BE2C (cell line): ENCODE results near the gene ZFPM1.

ENCODE experiments used
- DNase-seq: peaks from one replicate; pipeline ENCODE4 v3.0.0-alpha.2; 2020
- H3K27me3 ChIP-seq: fragments of 250-450 bp; sonication (Bioruptor Pico); 2 replicates; pipeline ENCODE4 v1.5.1; 2020; ENCODE audit warnings: mild to moderate bottlenecking
- H3K36me3 ChIP-seq: fragments of 250-450 bp; sonication (Bioruptor Pico); 2 replicates; pipeline ENCODE4 v1.5.1; 2020; ENCODE audit warnings: mild to moderate bottlenecking
- H3K4me1 ChIP-seq: fragments of 250-450 bp; sonication (Bioruptor Pico); 2 replicates; pipeline ENCODE4 v1.5.1; 2020
- H3K4me3 ChIP-seq: 2 replicates; pipeline ENCODE4 v1.5.1; 2011; ENCODE audit warnings: low read depth, low read length
- H3K9me3 ChIP-seq: fragments of 250-450 bp; sonication (Bioruptor Pico); 2 replicates; pipeline ENCODE4 v1.5.1; 2020
- TF ChIP-seq, protein P1 (sequence below): IDR thresholded peaks from 2 replicates; pipeline ENCODE4 v1.5.1; 2012; ENCODE audit warnings: mild to moderate bottlenecking, low read depth, low read length

ZFPM1 gene

DNA sequence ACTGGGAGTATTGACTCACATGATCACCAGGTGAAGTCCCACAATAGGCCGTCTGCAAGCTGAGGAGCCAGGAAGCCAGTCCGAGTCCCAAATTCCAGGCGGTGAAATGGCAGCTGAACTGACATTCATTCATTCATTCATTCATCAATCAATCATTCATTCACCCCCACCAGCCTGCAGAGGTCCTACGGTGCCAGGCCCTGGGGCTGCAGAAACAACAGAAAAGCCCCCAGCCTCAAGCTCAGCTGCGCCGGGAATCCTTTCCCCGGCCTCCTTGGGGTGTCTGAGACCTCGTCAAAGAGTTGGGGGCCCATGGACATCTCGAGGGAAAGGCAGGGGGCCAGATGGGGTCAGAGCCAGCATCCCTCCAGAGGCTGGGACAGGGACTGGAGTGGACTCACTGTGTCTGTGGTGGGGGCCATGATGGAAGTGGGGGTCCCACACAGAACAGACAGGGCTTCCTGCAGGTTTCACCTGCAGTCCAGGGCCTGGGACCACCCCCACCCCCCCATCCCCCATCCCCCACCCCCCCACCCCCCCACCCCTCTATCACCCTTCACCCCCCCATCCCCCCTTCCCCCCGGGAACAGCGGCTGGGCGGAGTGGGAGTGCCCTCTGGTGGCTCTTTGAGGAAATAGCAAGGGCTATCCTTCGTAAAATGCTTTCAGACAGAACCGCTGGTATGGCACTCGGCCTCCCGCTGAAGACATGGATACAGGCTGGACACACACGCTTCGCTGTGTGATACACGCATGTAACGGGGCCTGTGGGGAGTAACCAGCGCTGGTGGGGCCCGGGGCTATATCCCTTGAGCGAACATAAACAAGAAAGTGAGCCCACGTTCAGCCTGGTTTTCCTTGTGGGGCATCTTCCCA, 108.6 kb downstream of the ZFPM1 start:
- peaks cover 7% of the 10 kb centered on the region for H3K27me3 ChIP-seq
- no peaks in the 10 kb centered on the region for H3K36me3 ChIP-seq
- TF ChIP-seq, protein P1, sequence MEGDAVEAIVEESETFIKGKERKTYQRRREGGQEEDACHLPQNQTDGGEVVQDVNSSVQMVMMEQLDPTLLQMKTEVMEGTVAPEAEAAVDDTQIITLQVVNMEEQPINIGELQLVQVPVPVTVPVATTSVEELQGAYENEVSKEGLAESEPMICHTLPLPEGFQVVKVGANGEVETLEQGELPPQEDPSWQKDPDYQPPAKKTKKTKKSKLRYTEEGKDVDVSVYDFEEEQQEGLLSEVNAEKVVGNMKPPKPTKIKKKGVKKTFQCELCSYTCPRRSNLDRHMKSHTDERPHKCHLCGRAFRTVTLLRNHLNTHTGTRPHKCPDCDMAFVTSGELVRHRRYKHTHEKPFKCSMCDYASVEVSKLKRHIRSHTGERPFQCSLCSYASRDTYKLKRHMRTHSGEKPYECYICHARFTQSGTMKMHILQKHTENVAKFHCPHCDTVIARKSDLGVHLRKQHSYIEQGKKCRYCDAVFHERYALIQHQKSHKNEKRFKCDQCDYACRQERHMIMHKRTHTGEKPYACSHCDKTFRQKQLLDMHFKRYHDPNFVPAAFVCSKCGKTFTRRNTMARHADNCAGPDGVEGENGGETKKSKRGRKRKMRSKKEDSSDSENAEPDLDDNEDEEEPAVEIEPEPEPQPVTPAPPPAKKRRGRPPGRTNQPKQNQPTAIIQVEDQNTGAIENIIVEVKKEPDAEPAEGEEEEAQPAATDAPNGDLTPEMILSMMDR, result peak; percentile 71
- H3K4me3 ChIP-seq, result peak overlapping the region; percentile 35
- no peaks in the 10 kb centered on the region; the same call in 1 of the 2 replicates for H3K4me1 ChIP-seq
- DNase-seq, result peak; percentile 69
- H3K9me3 ChIP-seq, result no peaks in the 10 kb centered on the region

DNA sequence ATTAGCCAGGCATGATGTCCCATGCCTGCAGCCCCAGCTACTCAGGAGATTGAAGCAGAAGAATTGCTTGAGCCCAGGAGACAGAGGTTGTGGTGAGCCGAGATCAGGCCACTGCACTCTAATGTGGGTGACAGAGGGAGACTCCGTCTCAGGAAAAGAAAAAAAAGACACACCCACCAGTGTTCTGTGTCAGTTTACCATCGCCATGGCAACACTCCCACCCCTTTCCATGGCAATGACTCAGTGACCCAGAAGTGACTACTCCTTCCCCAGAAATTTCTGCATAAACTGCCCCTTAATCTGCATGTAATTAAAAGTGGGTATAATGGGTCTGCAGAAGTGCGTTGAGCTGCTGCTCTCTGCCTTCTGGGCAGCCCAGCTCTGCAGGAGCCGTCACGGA, 113.1 kb downstream of the ZFPM1 start:
- no peak for DNase-seq
- TF ChIP-seq, protein P1, result no peak
- Histone ChIP-seq H3K4me1 (peaks cover 2% of the 10 kb centered on the region; the same call in 1 of the 2 replicates), H3K4me3 (no peak overlapping the region), H3K36me3 (no peaks in the 10 kb centered on the region), H3K9me3 (no peaks in the 10 kb centered on the region), H3K27me3 (no peaks in the 10 kb centered on the region)

DNA sequence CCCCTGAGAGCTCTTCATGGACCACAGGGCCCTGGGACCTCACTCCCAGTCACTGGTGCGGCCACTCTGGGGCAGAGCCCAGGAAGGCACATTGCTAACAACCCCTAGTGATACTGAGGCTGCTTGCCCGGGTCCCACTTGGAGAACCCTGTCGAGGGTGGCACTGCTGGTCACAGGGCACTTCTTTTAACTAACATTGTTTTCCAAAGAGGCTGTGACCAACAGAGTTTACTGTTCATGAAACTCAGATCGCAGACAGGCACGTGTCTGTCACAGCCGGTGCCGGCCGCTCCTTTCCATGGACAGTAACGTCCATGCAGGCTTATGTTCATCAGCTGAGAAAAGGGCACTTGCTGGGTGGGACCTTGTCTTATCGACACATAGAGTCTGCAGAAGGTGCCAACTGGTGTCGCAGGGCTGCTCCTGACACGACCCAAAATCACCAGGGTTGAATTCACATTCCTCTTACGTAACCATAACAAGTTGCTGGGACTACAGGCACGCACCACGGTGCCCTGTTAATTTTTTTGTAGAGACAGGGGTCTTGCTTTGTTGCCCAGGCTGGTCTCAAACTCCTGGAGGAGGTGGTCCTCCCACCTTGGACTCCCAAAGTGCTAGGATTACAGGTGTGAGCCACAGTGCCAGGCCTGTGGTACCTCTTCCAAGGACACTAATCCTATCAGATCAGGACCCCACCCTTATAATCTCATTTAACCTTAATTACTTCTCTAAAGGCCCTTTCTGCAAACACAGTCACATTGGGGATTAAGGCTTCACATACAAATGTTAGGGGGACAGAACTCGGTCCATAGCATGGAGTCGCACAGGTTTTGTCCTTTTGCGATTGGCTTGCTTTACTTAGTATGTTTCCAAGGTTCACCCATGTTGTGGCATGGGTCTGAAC, 115.9 kb downstream of the ZFPM1 start:
- H3K4me3 ChIP-seq, result peak overlapping the region; percentile 66
- TF ChIP-seq, protein P1, result no peak
- DNase-seq, result no peak
- peaks cover 21% of the 10 kb centered on the region for H3K36me3 ChIP-seq
- H3K27me3 ChIP-seq, result no peaks in the 10 kb centered on the region
- no peaks in the 10 kb centered on the region for H3K9me3 ChIP-seq
- H3K4me1 ChIP-seq, result peaks cover 6% of the 10 kb centered on the region

DNA sequence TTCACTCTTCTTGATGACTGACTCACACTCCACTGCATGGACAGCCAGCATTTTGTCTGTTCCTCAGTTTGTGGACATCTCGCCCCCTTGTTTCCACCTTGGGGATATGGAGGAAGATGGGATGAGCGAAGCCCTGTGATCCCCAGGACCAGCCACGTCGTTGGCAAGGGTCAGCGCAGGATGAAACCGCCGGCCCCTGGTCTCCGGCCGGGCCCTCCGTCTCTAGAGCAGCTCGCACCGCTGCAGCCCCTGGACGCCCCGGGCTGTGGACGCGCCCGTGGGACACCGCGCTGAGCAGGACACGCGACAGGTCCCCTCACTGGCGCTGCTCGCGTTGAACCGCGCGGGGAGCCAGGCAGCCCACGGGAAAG, 116.5 kb downstream of the ZFPM1 start:
- Histone ChIP-seq H3K27me3 (no peaks in the 10 kb centered on the region), H3K9me3 (no peaks in the 10 kb centered on the region), H3K4me3 (peak overlapping the region; percentile 66), H3K36me3 (peaks cover 24% of the 10 kb centered on the region), H3K4me1 (peaks cover 6% of the 10 kb centered on the region)
- TF ChIP-seq, protein P1, result no peak
- DNase-seq, result no peak

DNA sequence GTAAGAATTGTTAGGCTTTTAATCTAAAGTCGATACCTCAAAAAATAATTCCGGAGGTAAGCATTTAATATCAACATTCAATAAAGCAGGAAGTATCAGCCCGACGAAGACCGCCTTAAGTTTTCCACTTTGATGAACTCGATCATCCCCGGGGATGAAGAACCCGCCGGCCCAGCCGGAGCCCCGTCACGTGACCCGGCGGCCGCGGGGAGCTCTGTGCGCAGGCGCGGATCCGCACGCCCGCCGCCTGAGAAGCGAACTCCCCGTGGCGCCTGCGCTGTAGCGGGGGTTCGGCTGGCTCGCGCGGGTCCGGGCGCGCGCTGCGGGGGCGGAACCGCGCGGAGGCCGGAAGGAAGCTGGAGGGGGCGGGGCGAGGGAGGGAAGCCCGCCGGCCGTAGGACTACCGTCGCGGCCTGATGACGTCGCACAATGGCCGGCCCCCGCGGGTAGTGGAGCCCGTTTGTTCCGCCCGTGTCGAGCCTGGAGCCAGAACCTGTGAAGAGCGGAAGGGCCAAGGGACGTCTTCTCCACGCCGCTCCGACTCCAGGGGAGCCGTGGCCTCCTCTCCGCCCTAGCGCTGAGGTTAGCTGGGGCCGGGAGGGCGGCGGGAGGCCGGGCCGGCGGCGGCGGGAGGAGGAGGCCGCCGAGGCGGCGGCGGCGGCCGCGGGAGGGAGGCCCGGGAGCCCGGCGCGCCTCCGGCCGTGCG, 117.1 kb downstream of the ZFPM1 start, which contains the start of gene ZC3H18:
ZC3H18 (plus strand) TSS at position 419 of the 706 bp plus-strand sequence. CDS start 6,721 bp downstream, outside the sequence.
- peaks cover 6% of the 10 kb centered on the region for H3K4me1 ChIP-seq

More for the DNA sequence above, 117.1 kb downstream of the ZFPM1 start, which contains the start of gene ZC3H18:
- DNase-seq, result peak; percentile 97
- Histone ChIP-seq H3K4me3 (peak within 1 kb of the TSS; percentile 95), H3K36me3 (peaks cover 24% of the 10 kb centered on the region), H3K27me3 (no peaks in the 10 kb centered on the region), H3K9me3 (no peaks in the 10 kb centered on the region)
- TF ChIP-seq, protein P1, result no peak
